ENCODE measurements around the gene FAM229A.

FAM229A gene

GRCh38 chr1:32392325-32392724 is 30.0 kb upstream of the FAM229A start:
- in situ Hi-C loops (cut with MboI; ENCODE audit: low sequenced_read_pairs, unreplicated experiment): no loop called here
- TF ChIP-seq, protein P1, sequence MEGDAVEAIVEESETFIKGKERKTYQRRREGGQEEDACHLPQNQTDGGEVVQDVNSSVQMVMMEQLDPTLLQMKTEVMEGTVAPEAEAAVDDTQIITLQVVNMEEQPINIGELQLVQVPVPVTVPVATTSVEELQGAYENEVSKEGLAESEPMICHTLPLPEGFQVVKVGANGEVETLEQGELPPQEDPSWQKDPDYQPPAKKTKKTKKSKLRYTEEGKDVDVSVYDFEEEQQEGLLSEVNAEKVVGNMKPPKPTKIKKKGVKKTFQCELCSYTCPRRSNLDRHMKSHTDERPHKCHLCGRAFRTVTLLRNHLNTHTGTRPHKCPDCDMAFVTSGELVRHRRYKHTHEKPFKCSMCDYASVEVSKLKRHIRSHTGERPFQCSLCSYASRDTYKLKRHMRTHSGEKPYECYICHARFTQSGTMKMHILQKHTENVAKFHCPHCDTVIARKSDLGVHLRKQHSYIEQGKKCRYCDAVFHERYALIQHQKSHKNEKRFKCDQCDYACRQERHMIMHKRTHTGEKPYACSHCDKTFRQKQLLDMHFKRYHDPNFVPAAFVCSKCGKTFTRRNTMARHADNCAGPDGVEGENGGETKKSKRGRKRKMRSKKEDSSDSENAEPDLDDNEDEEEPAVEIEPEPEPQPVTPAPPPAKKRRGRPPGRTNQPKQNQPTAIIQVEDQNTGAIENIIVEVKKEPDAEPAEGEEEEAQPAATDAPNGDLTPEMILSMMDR (IDR thresholded peaks at IDR 0.05; ENCODE audit: borderline replicate concordance, control extremely low read depth, extremely low read depth, insufficient read depth, missing control alignments): no peak
- DNase-seq (ENCODE audit: low spot score): no peak

DNA sequence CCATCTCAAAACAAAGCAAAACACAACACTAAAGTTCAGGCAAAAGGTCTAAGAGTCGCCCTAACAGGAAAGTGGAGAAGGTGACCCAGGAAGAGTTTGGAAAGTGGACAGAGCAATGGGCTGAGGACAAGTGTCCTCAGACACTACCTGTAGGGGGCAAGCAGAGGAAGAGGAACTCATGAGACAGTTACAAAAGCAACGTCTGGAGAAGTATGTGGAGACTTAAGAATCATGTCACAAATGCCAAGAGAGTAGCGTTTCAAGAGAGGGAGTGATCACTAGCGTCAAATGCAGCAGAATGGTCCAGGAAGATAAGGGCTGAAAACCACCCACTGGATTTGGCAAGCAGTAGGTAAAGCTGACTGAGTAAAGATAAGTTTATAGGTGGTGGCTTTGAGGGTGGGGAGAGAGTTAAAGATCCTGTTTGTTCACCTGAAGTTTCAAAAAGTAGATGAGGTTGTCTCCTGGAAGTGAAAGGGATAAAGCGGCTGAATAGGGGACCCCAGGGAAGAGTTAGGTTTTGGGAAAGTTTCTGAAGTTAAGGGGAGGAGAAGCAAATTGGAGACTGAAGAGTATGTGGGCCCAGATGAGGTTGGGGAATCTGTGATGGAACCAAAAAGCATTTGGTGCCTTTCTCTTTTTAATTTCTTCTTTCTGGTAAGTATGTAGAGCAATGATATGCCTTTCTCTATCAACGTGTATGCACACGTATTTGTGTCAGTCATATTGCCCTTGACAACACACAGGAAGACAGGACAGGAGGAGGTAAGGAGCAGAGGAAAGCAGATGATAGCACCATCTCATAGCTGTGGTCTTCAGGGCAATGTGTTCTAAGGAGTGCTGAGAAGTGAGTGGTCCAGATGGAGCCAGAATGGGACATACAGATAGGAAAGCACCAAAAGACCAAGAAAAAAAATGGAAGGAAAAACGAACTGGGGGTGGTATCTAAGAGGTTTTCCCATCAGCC is 28.9 kb upstream of the FAM229A start:
- DNase-seq (ENCODE audit: low spot score): no peak
- TF ChIP-seq, protein P1 (IDR thresholded peaks at IDR 0.05; ENCODE audit: borderline replicate concordance, control extremely low read depth, extremely low read depth, insufficient read depth, missing control alignments): no peak
- in situ Hi-C loops (cut with MboI; ENCODE audit: low sequenced_read_pairs, unreplicated experiment): no loop called here

DNA sequence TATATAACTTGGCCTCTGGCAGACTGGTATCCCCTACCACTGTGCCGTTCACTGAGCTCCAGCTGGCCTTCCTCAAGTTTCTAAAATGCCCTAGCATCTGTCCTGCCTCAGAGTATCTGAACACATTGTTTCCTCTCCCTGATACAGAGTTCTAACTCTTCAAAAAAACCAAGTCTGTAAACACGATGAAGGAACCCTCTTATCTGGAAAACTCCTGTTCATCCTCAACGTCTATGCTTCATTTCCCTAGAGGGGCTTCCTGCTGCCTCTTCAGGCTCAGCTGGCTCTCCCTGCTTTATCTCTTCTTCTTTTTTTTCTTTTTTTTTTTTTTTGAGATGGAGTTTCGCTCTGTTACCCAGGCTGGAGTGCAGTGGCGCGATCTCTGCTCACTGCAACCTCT is 26.4 kb upstream of the FAM229A start:
- in situ Hi-C loops (cut with MboI; ENCODE audit: low sequenced_read_pairs, unreplicated experiment): no loop called here
- TF ChIP-seq, protein P1 (IDR thresholded peaks at IDR 0.05; ENCODE audit: borderline replicate concordance, control extremely low read depth, extremely low read depth, insufficient read depth, missing control alignments): no peak
- DNase-seq (ENCODE audit: low spot score): no peak

- in situ Hi-C loops (cut with MboI; ENCODE audit: low sequenced_read_pairs, unreplicated experiment): no loop called here
- TF ChIP-seq, protein P1 (IDR thresholded peaks at IDR 0.05; ENCODE audit: borderline replicate concordance, control extremely low read depth, extremely low read depth, insufficient read depth, missing control alignments): no peak
Observed at GRCh38 chr1:32386676-32387392, 24.5 kb upstream of the FAM229A start.

DNA sequence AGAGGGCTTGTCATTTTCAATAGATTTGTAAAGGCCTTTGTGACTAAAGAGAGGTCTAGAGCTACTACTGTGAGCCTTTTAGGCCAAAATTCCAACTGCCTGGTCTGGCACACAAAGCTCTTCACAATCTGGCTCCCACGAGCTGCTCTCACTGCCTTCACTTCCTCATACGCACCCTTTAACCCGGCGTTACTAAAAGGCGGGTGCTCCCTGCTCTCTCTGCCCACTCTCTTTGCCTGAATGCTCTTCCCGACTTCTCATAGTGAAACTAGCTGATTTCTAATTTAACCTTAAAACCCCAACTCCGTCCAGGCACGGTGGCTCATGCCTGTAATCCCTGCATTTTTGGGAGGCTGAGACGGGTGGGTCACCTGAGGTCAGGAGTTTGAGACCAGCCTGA is 17.8 kb upstream of the FAM229A start:
- in situ Hi-C loops (cut with MboI; ENCODE audit: low sequenced_read_pairs, unreplicated experiment): no loop called here
- TF ChIP-seq, protein P1 (IDR thresholded peaks at IDR 0.05; ENCODE audit: borderline replicate concordance, control extremely low read depth, extremely low read depth, insufficient read depth, missing control alignments): no peak
- no peak for DNase-seq (ENCODE audit: low spot score)

More at GRCh38 chr1:32386676-32387392, 24.5 kb upstream of the FAM229A start:
- no peak for DNase-seq (ENCODE audit: low spot score)

- in situ Hi-C loops (cut with MboI; ENCODE audit: low sequenced_read_pairs, unreplicated experiment): no loop called here
- TF ChIP-seq, protein P1 (IDR thresholded peaks at IDR 0.05; ENCODE audit: borderline replicate concordance, control extremely low read depth, extremely low read depth, insufficient read depth, missing control alignments): no peak
- DNase-seq (ENCODE audit: low spot score): no peak
Observed at GRCh38 chr1:32377541-32378220, 15.4 kb upstream of the FAM229A start.
